ENCODE results near the gene DDX19B.

GRCh38 chr16:70276392-70276791 lies 22.6 kb upstream of the DDX19B start:
- TF ChIP-seq TAF1 (IDR thresholded peaks at IDR 0.05; ENCODE audit: borderline replicate concordance, insufficient read depth, low read length) (no peak), FOXP2 (optimal IDR thresholded peaks at IDR 0.05; ENCODE audit: borderline replicate concordance, extremely low read depth, extremely low read length, insufficient read depth) (no peak), POLR2AphosphoS5 (IDR thresholded peaks at IDR 0.05; ENCODE audit: low read depth, low read length) (no peak), SIN3A (IDR thresholded peaks at IDR 0.05; ENCODE audit: borderline replicate concordance, insufficient read depth, low read length) (no peak)
- TF ChIP-seq, protein P1, sequence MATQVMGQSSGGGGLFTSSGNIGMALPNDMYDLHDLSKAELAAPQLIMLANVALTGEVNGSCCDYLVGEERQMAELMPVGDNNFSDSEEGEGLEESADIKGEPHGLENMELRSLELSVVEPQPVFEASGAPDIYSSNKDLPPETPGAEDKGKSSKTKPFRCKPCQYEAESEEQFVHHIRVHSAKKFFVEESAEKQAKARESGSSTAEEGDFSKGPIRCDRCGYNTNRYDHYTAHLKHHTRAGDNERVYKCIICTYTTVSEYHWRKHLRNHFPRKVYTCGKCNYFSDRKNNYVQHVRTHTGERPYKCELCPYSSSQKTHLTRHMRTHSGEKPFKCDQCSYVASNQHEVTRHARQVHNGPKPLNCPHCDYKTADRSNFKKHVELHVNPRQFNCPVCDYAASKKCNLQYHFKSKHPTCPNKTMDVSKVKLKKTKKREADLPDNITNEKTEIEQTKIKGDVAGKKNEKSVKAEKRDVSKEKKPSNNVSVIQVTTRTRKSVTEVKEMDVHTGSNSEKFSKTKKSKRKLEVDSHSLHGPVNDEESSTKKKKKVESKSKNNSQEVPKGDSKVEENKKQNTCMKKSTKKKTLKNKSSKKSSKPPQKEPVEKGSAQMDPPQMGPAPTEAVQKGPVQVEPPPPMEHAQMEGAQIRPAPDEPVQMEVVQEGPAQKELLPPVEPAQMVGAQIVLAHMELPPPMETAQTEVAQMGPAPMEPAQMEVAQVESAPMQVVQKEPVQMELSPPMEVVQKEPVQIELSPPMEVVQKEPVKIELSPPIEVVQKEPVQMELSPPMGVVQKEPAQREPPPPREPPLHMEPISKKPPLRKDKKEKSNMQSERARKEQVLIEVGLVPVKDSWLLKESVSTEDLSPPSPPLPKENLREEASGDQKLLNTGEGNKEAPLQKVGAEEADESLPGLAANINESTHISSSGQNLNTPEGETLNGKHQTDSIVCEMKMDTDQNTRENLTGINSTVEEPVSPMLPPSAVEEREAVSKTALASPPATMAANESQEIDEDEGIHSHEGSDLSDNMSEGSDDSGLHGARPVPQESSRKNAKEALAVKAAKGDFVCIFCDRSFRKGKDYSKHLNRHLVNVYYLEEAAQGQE (IDR thresholded peaks at IDR 0.05; ENCODE audit: insufficient read depth in 1 of 2, low read depth in 2 of 2, low read length in 2 of 2): no peak
